HL-60 (cell line): ENCODE data around the gene PGR.

Experiments used
- GABPA ChIP-seq: IDR thresholded peaks from 2 replicates; pipeline ENCODE4 v1.6.1; 2012; ENCODE audit warnings: low read depth
- POLR2AphosphoS5 ChIP-seq: IDR thresholded peaks from 2 replicates; pipeline ENCODE4 v1.6.1; 2012; ENCODE audit warnings: low read depth
- REST ChIP-seq: IDR thresholded peaks from 2 replicates; pipeline ENCODE4 v1.6.1; 2012; ENCODE audit warnings: low read depth; ENCODE audit not compliant: insufficient replicate concordance
- SPI1 ChIP-seq: IDR thresholded peaks from 2 replicates; pipeline ENCODE4 v1.6.1; 2012; ENCODE audit warnings: low read depth, mild to moderate bottlenecking, borderline replicate concordance
- TF ChIP-seq, protein P1 (sequence below): IDR thresholded peaks from one replicate; pipeline ENCODE4 v1.5.1; 2011; ENCODE audit warnings: low read length, control low read depth, inconsistent platforms; ENCODE audit not compliant: insufficient read depth

DNA sequence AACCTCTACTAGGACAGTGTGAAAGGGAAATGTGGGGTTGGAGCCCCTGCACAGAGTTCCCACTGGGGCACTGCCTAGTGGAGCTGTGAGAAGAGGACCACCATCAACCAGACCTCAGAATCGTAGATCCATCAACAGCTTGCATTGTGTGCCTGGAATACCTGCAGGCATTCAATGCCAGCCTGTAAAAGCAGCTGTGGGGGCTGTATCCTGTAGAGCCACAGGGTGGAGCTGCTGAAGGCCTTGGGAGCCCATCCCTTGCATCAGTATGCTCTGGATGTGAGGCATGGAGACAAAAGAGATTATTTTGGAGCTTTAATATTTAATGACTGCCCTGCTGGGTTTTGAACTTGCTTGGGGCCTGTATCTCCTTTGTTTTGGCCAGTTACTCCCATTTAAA is 46.3 kb downstream of the PGR start:
- TF ChIP-seq POLR2AphosphoS5 = no peak
- TF ChIP-seq, protein P1, sequence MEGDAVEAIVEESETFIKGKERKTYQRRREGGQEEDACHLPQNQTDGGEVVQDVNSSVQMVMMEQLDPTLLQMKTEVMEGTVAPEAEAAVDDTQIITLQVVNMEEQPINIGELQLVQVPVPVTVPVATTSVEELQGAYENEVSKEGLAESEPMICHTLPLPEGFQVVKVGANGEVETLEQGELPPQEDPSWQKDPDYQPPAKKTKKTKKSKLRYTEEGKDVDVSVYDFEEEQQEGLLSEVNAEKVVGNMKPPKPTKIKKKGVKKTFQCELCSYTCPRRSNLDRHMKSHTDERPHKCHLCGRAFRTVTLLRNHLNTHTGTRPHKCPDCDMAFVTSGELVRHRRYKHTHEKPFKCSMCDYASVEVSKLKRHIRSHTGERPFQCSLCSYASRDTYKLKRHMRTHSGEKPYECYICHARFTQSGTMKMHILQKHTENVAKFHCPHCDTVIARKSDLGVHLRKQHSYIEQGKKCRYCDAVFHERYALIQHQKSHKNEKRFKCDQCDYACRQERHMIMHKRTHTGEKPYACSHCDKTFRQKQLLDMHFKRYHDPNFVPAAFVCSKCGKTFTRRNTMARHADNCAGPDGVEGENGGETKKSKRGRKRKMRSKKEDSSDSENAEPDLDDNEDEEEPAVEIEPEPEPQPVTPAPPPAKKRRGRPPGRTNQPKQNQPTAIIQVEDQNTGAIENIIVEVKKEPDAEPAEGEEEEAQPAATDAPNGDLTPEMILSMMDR = no peak
- no peak for TF ChIP-seq GABPA
- no peak for TF ChIP-seq REST
- TF ChIP-seq SPI1 = no peak
